DMS114 treated with DMSO at 0.1 percent for 48 hours (cell line): ENCODE results near the gene ATG13.
"Not testable (repeated sequence)": the region's sequence is repeated elsewhere in the genome, so short reads cannot be mapped to it uniquely, and the experiment has no call there.

Experiments
- DNase-seq: peaks from one replicate; lab custom pipeline; 2025; ENCODE audit not compliant: unreplicated experiment; lab: John Stamatoyannopoulos, UW

Gene ATG13

GRCh38 chr11:46617134-46617971, at the start of gene ATG13, which contains the start of gene HARBI1:
Gene ATG13 (plus strand): TSS chr11:46617553. CDS start chr11:46644292, 26,739 bp downstream.
Gene HARBI1 (minus strand): TSS chr11:46617227. CDS start chr11:46616237, 990 bp downstream.
- peak; percentile 72 for DNase-seq

- DNase-seq: no peak
Measured at GRCh38 chr11:46570790-46571398, 46.5 kb upstream of the ATG13 start.

- no peak for DNase-seq
Measured at GRCh38 chr11:46574656-46575055, 42.7 kb upstream of the ATG13 start.

GRCh38 chr11:46577058-46577457, 40.3 kb upstream of the ATG13 start:
- no peak for DNase-seq

- DNase-seq: no peak
Measured at GRCh38 chr11:46582588-46582987, 34.8 kb upstream of the ATG13 start.

- not testable (repeated sequence) for DNase-seq
Measured at GRCh38 chr11:46583513-46583912, 33.8 kb upstream of the ATG13 start.

GRCh38 chr11:46588131-46588530, 29.2 kb upstream of the ATG13 start:
- DNase-seq: no peak

- no peak for DNase-seq
Measured at GRCh38 chr11:46588915-46589314, 28.4 kb upstream of the ATG13 start.

- DNase-seq: no peak
Measured at GRCh38 chr11:46590740-46591605, 26.4 kb upstream of the ATG13 start.

GRCh38 chr11:46593550-46594373, 23.6 kb upstream of the ATG13 start, which contains the start of gene AMBRA1:
Gene AMBRA1 (minus strand): TSS chr11:46594023. CDS start chr11:46548380, 45,643 bp downstream.
- peak; percentile 91 for DNase-seq

- DNase-seq: no peak
Measured at GRCh38 chr11:46594374-46594700, 23.0 kb upstream of the ATG13 start.

GRCh38 chr11:46594785-46595184, 22.6 kb upstream of the ATG13 start:
- no peak for DNase-seq

GRCh38 chr11:46597155-46597554, 20.2 kb upstream of the ATG13 start:
- DNase-seq: no peak

GRCh38 chr11:46597609-46598219, 19.6 kb upstream of the ATG13 start:
- DNase-seq: no peak

- no peak for DNase-seq
Measured at GRCh38 chr11:46599340-46600193, 17.8 kb upstream of the ATG13 start.

GRCh38 chr11:46600194-46600960, 17.0 kb upstream of the ATG13 start:
- DNase-seq: no peak

GRCh38 chr11:46601129-46601528, 16.2 kb upstream of the ATG13 start:
- no peak for DNase-seq

GRCh38 chr11:46603704-46604308, 13.5 kb upstream of the ATG13 start:
- no peak for DNase-seq
